GM12878 (cell line): Measurements from ENCODE around the gene PNLIP. TPM values are rescaled to one million over a fixed set of nuclear protein-coding genes. Genes with fewer than 3 reads are reported as not detected.

ENCODE experiments used
- ATAC-seq: fragments of 200-7000 bp; cut with Tn5 transposase; 3 replicates; pipeline ENCODE4 v1.9.1; 2020; ENCODE audit warnings: mild to moderate bottlenecking, moderate library complexity
- BruUV-seq: library from RNA; stranded (reverse); fragments of 400-500 nt; replicated peaks from 2 replicates; lab custom pipeline; 2021; lab: Mats Ljungman, UMichigan
- CTCF ChIA-PET: fragments of 300-600 bp; sonication (Branson Sonifier 250); formaldehyde crosslinking; extraction: SDS; loops from one replicate; lab custom pipeline; 2021; ENCODE audit warnings: inconsistent platforms; lab: Yijun Ruan, JAX
- POLR2A ChIA-PET: fragments of 350-600 bp; formaldehyde crosslinking; extraction: SDS; loops from one replicate; lab custom pipeline; 2021; ENCODE audit warnings: inconsistent platforms; lab: Charles Lee
- RAD21 ChIA-PET: fragments of 300-600 bp; sonication (Branson Sonifier 250); formaldehyde crosslinking; loops from one replicate; lab custom pipeline; 2023; ENCODE audit warnings: antibody characterized with exemption; ENCODE audit not compliant: unreplicated experiment; lab: Charles Lee
- SMC1A ChIA-PET: fragments of 300-600 bp; sonication (Branson Sonifier 250); formaldehyde crosslinking; loops from one replicate; lab custom pipeline; 2023; ENCODE audit not compliant: unreplicated experiment, uncharacterized antibody; lab: Charles Lee
- DNase-seq: peaks from one replicate; pipeline ENCODE4 v3.0.0-alpha.2; 2011; ENCODE audit warnings: low read depth, low spot score
- FAIRE-seq: peaks from 3 replicates; lab custom pipeline; 2011; peaks lifted over from hg19 to GRCh38; lab: Jason Lieb, UNC
- H2AFZ ChIP-seq: 2 replicates; pipeline ENCODE4 v1.6.0; 2011; ENCODE audit warnings: low read depth, low read length, control low read depth; ENCODE audit not compliant: control insufficient read depth
- H3K27ac ChIP-seq: 2 replicates; pipeline ENCODE4 v1.5.1; 2011; ENCODE audit warnings: control low read depth; ENCODE audit not compliant: control insufficient read depth, insufficient read depth
- H3K27me3 ChIP-seq, 2 experiments: replicated peaks in 1 of 2; 2 replicates each; pipeline versions ENCODE4 v1.6.0 to v1.6.1; 2011; ENCODE audit warnings: low read length in 1 of 2; ENCODE audit not compliant: control insufficient read depth in 2 of 2, insufficient read depth in 2 of 2
- H3K36me3 ChIP-seq, 2 experiments: 2 replicates each; pipeline ENCODE4 v1.5.1; 2011; ENCODE audit warnings: low read length in 1 of 2; ENCODE audit not compliant: control insufficient read depth in 2 of 2, insufficient read depth in 2 of 2
- H3K4me1 ChIP-seq: 2 replicates; pipeline ENCODE4 v1.6.1; 2011; ENCODE audit warnings: mild to moderate bottlenecking, low read length, moderate library complexity, mixed read lengths; ENCODE audit not compliant: control insufficient read depth, insufficient read depth
- H3K4me2 ChIP-seq: 2 replicates; pipeline ENCODE4 v1.6.0; 2011; ENCODE audit warnings: control low read depth; ENCODE audit not compliant: control insufficient read depth, insufficient read depth
- H3K4me3 ChIP-seq: fragments of 200-600 bp; sonication (generic); 2 replicates; pipeline ENCODE4 v1.5.1; 2016
- H3K79me2 ChIP-seq: 2 replicates; pipeline ENCODE4 v1.6.0; 2011; ENCODE audit warnings: low read length; ENCODE audit not compliant: control insufficient read depth, insufficient read depth
- H3K9ac ChIP-seq: 2 replicates; pipeline ENCODE4 v1.8.0; 2011; ENCODE audit warnings: low read length, control low read depth, mixed read lengths; ENCODE audit not compliant: control insufficient read depth, insufficient read depth
- H3K9me3 ChIP-seq: replicated peaks from 3 replicates; pipeline ENCODE4 v1.5.1; 2011; ENCODE audit warnings: mild to moderate bottlenecking, low read length; ENCODE audit not compliant: control insufficient read depth, insufficient read depth
- H4K20me1 ChIP-seq: 2 replicates; pipeline ENCODE4 v1.6.0; 2011; ENCODE audit not compliant: control insufficient read depth, insufficient read depth
- BMI1 ChIP-seq: fragments of 450-650 bp; IDR thresholded peaks from 2 replicates; pipeline ENCODE4 v1.6.1; 2016; ENCODE audit warnings: mild to moderate bottlenecking, moderate library complexity, borderline replicate concordance
- CHD1 ChIP-seq: IDR thresholded peaks from 2 replicates; pipeline ENCODE4 v1.6.1; 2012; ENCODE audit warnings: low read depth, low read length, improper control_type of control experiment
- CHD4 ChIP-seq: fragments of 200-600 bp; sonication (generic); IDR thresholded peaks from 2 replicates; pipeline ENCODE4 v1.6.1; 2016; ENCODE audit warnings: mild to moderate bottlenecking
- DPF2 ChIP-seq: fragments of 450-650 bp; IDR thresholded peaks from 2 replicates; pipeline ENCODE4 v1.6.1; 2017; ENCODE audit warnings: mild to moderate bottlenecking
- FOXK2 ChIP-seq: fragments of 450-650 bp; IDR thresholded peaks from 2 replicates; pipeline ENCODE4 v1.6.1; 2017; ENCODE audit warnings: mild to moderate bottlenecking, moderate library complexity
- IKZF2 ChIP-seq, 2 experiments: fragments of 450-650 bp; IDR thresholded peaks; 2 replicates each; pipeline ENCODE4 v1.6.1; 2017; ENCODE audit warnings: mild to moderate bottlenecking in 2 of 2, moderate library complexity in 2 of 2
- KLF5 ChIP-seq: fragments of 450-650 bp; IDR thresholded peaks from 2 replicates; pipeline ENCODE4 v1.6.1; 2014; ENCODE audit warnings: mild to moderate bottlenecking; ENCODE audit not compliant: partially characterized antibody
- MTA3 ChIP-seq: IDR thresholded peaks from 2 replicates; pipeline ENCODE4 v1.6.1; 2012; ENCODE audit warnings: low read length, inconsistent platforms, borderline replicate concordance
- NFYB ChIP-seq: IDR thresholded peaks from 2 replicates; pipeline ENCODE4 v1.6.1; 2011; ENCODE audit warnings: low read depth, mild to moderate bottlenecking, low read length, improper control_type of control experiment, moderate library complexity; ENCODE audit not compliant: insufficient read depth
- RCOR1 ChIP-seq: conservative IDR thresholded peaks from 2 replicates; pipeline ENCODE4 v1.6.1; 2012; ENCODE audit warnings: low read depth, low read length, improper control_type of control experiment
- SMARCA5 ChIP-seq: fragments of 450-650 bp; IDR thresholded peaks from 2 replicates; pipeline ENCODE4 v1.6.1; 2017; ENCODE audit warnings: mild to moderate bottlenecking
- SMC3 ChIP-seq: IDR thresholded peaks from 2 replicates; pipeline ENCODE4 v1.6.1; 2011; ENCODE audit warnings: low read length, improper control_type of control experiment, borderline replicate concordance
- SREBF1 ChIP-seq: IDR thresholded peaks from 2 replicates; pipeline ENCODE4 v1.6.1; 2012; ENCODE audit warnings: mild to moderate bottlenecking, low read length
- TAF1 ChIP-seq: IDR thresholded peaks from 2 replicates; pipeline ENCODE4 v1.6.1; 2011; ENCODE audit warnings: mild to moderate bottlenecking, low read depth, low read length, borderline replicate concordance
- TCF3 ChIP-seq: IDR thresholded peaks from 2 replicates; pipeline ENCODE4 v1.6.1; 2012; ENCODE audit warnings: low read depth, mild to moderate bottlenecking, low read length, borderline replicate concordance; ENCODE audit not compliant: insufficient read depth
- WRNIP1 ChIP-seq: IDR thresholded peaks from 2 replicates; pipeline ENCODE4 v1.6.1; 2011; ENCODE audit warnings: low read depth, low read length, improper control_type of control experiment, borderline replicate concordance
- WGBS: methylation state at CpG from one replicate; pipeline ENCODE4 v1.1.6; 2016; ENCODE audit warnings: low lambda C conversion rate; ENCODE audit not compliant: insufficient replicate concordance, insufficient coverage; ENCODE audit errors: missing lambda C conversion rate; 5-methylcytosine and 5-hydroxymethylcytosine counted together
- in situ Hi-C: fragments of 300-500 bp; cut with MboI; formaldehyde crosslinking; loops from 9 replicates; pipeline ENCODE4 v1.14.3; 2018; ENCODE audit warnings: mixed read lengths
- intact Hi-C: fragments of 100-400 bp; cut with micrococcal nuclease; formaldehyde crosslinking; loops from one replicate; pipeline ENCODE4 v1.14.2; 2022; ENCODE audit not compliant: unreplicated experiment
- polyA plus RNA-seq, 11 experiments: library from polyadenylated mRNA; depleted of rRNA in 4 of 11; unstranded in 6 of 11; stranded (reverse) in 5 of 11; fragments of >200 nt; fragmentation: Nextera tagmentation in 4 of 11; fragmentation: Illumina TruSeq in 1 of 11; extraction: Ambion mirVana in 4 of 11; extraction: Trizol in 1 of 11; gene quantifications; 1 replicate in 1 of 11; 2 replicates in 10 of 11; pipeline versions ENCODE4 v1.2.1 to v1.2.3, GENCODE V29; 2011 to 2016; ENCODE audit warnings: inconsistent platforms in 2 of 11, missing spikeins in 2 of 11, low read depth in 1 of 11
- total RNA-seq, 4 experiments: library from RNA; depleted of rRNA in 3 of 4; stranded (reverse); fragments of >200 nt in 3 of 4; fragmentation: Illumina TruSeq in 1 of 4; extraction: Trizol in 1 of 4; gene quantifications; 2 replicates each; pipeline versions ENCODE4 v1.2.1 to v1.2.3, GENCODE V29; 2013 to 2021
- TF ChIP-seq, protein P1 (sequence below): fragments of 450-650 bp; IDR thresholded peaks from 2 replicates; pipeline ENCODE4 v1.6.1; 2017; ENCODE audit warnings: mild to moderate bottlenecking, moderate library complexity
- TF ChIP-seq, protein P2 (sequence below): fragments of 150-350 bp; IDR thresholded peaks from 2 replicates; pipeline ENCODE4 v1.6.1; 2014; ENCODE audit warnings: mild to moderate bottlenecking, low read depth, low read length
- TF ChIP-seq, protein P3 (sequence below): fragments of 450-650 bp; IDR thresholded peaks from 2 replicates; pipeline ENCODE4 v1.6.1; 2017; ENCODE audit warnings: borderline replicate concordance

The PNLIP gene
- total and polyA plus RNA-seq, 10 of the 15 experiments (the other 5 are each of a cell fraction or from before 2014, with no cell fraction given): 1.1 TPM; not detected in 9

DNA sequence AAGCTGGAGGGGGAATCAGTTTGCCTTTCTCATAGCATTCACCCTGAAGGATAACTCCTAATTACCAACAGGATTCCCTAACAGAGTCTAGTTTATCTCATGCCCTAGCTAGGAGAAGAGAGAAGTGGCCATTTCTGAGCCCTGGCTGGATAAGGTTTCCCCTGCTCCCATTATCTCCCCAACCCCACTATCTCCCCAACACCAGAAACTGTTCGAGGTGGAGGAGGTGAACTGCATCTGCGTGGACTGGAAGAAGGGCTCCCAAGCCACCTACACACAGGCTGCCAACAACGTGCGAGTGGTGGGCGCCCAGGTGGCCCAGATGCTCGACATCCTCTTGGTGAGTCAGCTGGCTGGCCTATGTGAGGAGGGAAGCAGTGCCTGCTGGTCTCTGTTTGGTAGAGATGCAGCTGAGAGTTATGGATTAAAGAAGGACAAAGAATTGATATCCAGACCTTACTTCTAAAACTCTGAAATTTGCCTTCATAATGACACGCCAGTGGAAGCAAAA is 48.8 kb downstream of the PNLIP start (continued):
- TF ChIP-seq RCOR1: no peak
- TF ChIP-seq, protein P1, sequence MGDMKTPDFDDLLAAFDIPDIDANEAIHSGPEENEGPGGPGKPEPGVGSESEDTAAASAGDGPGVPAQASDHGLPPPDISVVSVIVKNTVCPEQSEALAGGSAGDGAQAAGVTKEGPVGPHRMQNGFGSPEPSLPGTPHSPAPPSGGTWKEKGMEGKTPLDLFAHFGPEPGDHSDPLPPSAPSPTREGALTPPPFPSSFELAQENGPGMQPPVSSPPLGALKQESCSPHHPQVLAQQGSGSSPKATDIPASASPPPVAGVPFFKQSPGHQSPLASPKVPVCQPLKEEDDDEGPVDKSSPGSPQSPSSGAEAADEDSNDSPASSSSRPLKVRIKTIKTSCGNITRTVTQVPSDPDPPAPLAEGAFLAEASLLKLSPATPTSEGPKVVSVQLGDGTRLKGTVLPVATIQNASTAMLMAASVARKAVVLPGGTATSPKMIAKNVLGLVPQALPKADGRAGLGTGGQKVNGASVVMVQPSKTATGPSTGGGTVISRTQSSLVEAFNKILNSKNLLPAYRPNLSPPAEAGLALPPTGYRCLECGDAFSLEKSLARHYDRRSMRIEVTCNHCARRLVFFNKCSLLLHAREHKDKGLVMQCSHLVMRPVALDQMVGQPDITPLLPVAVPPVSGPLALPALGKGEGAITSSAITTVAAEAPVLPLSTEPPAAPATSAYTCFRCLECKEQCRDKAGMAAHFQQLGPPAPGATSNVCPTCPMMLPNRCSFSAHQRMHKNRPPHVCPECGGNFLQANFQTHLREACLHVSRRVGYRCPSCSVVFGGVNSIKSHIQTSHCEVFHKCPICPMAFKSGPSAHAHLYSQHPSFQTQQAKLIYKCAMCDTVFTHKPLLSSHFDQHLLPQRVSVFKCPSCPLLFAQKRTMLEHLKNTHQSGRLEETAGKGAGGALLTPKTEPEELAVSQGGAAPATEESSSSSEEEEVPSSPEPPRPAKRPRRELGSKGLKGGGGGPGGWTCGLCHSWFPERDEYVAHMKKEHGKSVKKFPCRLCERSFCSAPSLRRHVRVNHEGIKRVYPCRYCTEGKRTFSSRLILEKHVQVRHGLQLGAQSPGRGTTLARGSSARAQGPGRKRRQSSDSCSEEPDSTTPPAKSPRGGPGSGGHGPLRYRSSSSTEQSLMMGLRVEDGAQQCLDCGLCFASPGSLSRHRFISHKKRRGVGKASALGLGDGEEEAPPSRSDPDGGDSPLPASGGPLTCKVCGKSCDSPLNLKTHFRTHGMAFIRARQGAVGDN: no peak
- no peak for TF ChIP-seq FOXK2

DNA sequence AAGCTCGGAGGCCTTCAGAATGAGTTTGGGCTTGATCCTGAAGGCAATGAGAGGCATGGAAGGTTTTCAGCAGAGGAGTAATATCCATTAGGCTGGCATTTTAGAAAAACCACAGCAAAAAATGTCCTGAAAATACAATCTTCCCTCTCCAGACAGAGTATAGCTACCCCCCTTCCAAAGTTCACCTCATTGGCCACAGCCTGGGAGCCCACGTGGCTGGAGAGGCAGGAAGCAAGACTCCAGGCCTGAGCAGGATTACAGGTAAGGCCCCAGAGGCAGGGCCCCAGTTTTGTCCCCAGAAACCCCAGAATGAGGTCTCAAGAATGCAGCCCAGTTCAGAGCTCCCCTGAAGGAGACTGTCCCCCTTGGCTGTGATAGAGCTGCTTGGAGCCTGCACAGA is 50.3 kb downstream of the PNLIP start:
- no peaks in the 10 kb centered on the region for H3K9me3 ChIP-seq
- intact Hi-C loops: no loop called here
- H3K4me3 ChIP-seq: no peak overlapping the region
- WGBS: 3% methylated on average over 2 of the region's 2 CpGs
- ATAC-seq: no peak
- CTCF ChIA-PET: interaction anchor here (0.9 kb wide), 1 partner anchor 13 kb away, joined by 4 read pairs; no protein-coding TSS in a partner anchor
- no peak for FAIRE-seq
- H3K79me2 ChIP-seq: no peaks in the 10 kb centered on the region
- POLR2A ChIA-PET: no interaction called here
- H3K4me2 ChIP-seq: no peak overlapping the region
- no peaks in the 10 kb centered on the region for H3K36me3 ChIP-seq
- H2AFZ ChIP-seq: no peak overlapping the region
- in situ Hi-C loops: no loop called here
- no peaks in the 10 kb centered on the region for H3K4me1 ChIP-seq
- no peaks in the 10 kb centered on the region for H4K20me1 ChIP-seq
- H3K27ac ChIP-seq: no peak overlapping the region
- no TSS peak for BruUV-seq
- DNase-seq: no peak
- H3K9ac ChIP-seq: no peak overlapping the region
- RAD21 ChIA-PET: no interaction called here
- SMC1A ChIA-PET: no interaction called here
- no peaks in the 10 kb centered on the region for H3K27me3 ChIP-seq
- TF ChIP-seq TAF1: no peak
- no peak for TF ChIP-seq WRNIP1
- no peak for TF ChIP-seq SMC3
- no peak for TF ChIP-seq SMARCA5
- TF ChIP-seq SREBF1: no peak
- no peak for TF ChIP-seq BMI1
- no peak for TF ChIP-seq DPF2
- no peak for TF ChIP-seq MTA3
- no peak for TF ChIP-seq CHD4
- TF ChIP-seq, protein P2, sequence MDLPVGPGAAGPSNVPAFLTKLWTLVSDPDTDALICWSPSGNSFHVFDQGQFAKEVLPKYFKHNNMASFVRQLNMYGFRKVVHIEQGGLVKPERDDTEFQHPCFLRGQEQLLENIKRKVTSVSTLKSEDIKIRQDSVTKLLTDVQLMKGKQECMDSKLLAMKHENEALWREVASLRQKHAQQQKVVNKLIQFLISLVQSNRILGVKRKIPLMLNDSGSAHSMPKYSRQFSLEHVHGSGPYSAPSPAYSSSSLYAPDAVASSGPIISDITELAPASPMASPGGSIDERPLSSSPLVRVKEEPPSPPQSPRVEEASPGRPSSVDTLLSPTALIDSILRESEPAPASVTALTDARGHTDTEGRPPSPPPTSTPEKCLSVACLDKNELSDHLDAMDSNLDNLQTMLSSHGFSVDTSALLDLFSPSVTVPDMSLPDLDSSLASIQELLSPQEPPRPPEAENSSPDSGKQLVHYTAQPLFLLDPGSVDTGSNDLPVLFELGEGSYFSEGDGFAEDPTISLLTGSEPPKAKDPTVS: no peak
- TF ChIP-seq IKZF2 (IDR thresholded peaks at IDR 0.05): no peak
- TF ChIP-seq, protein P3, sequence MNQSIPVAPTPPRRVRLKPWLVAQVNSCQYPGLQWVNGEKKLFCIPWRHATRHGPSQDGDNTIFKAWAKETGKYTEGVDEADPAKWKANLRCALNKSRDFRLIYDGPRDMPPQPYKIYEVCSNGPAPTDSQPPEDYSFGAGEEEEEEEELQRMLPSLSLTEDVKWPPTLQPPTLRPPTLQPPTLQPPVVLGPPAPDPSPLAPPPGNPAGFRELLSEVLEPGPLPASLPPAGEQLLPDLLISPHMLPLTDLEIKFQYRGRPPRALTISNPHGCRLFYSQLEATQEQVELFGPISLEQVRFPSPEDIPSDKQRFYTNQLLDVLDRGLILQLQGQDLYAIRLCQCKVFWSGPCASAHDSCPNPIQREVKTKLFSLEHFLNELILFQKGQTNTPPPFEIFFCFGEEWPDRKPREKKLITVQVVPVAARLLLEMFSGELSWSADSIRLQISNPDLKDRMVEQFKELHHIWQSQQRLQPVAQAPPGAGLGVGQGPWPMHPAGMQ: no peak
- TF ChIP-seq CHD1: no peak
- no peak for TF ChIP-seq NFYB
- no peak for TF ChIP-seq KLF5
- TF ChIP-seq TCF3: no peak
